ENCODE results near the gene ENPP6. TPM values are rescaled to one million over a fixed set of nuclear protein-coding genes. Genes with fewer than 3 reads are reported as not detected.
A peak's percentile ranks its signal among the peaks of the same experiment; 100 is the strongest.

Gene ENPP6
- total RNA-seq, result not detected in 2 replicates
- total RNA-seq (2013), result 0.40 TPM
- 0.01 and 0.23 TPM in 2 replicates for polyA plus RNA-seq
- not detected in 2 replicates for polyA minus RNA-seq

DNA sequence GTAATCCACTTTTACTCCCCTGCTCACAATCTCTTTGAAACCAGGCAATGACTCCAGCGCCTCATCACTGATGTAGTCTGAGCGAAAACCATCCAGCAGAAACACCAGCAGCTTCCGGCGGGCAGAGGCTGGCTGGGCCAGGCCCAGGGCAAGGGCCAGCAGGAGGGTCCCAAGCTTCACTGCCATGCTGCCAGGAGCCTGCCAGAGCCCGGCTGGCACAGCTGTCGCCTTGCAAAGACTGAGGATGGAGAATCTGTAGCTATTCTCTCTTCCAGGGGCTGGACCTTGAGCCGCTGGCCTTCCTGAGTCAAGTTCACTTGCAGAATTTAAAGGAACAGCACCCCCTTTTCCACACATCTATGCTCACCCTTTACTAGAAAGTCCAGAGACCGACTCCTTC is at the start of gene ENPP6:
Gene ENPP6 (minus strand): TSS at position 240 of the 400 bp plus-strand sequence. CDS start 54 bp downstream, at position 186.
- Mint-ChIP-seq H3K4me3 (no peak within 1 kb of the TSS), H3K27ac (no peak within 1 kb of the TSS), H3K27me3 (peaks cover 40% of the 10 kb centered on the region), H3K9me3 (ENCODE audit: insufficient read depth) (no peaks in the 10 kb centered on the region), H3K4me1 (no peaks in the 10 kb centered on the region)
- Histone ChIP-seq H3K79me2 (ENCODE audit: control insufficient read depth, insufficient read depth, low read length) (no peaks in the 10 kb centered on the region), H2AFZ (ENCODE audit: insufficient read depth, low read depth, low read length, poor library complexity, severe bottlenecking) (no peak within 1 kb of the TSS), H3K27ac (ENCODE audit: low read length in 2 of 2) (no peak within 1 kb of the TSS), H3K9me3 (ENCODE audit: control extremely low read depth in 1 of 3, control insufficient read depth in 2 of 3, insufficient read depth in 1 of 3, low read length in 2 of 3) (peaks cover 0 to 2% (median 0%) of the 10 kb centered on the region in 3 donors), H3K4me1 (ENCODE audit: control insufficient read depth in 2 of 2, insufficient read depth in 2 of 2, low read length in 2 of 2) (no peaks in the 10 kb centered on the region), H4K20me1 (ENCODE audit: control insufficient read depth, insufficient read depth, low read length, poor library complexity, severe bottlenecking) (no peaks in the 10 kb centered on the region), H3K36me3 (replicated peaks in 1 of 2; ENCODE audit: control extremely low read depth in 1 of 2, control insufficient read depth in 1 of 2, extremely low read depth in 1 of 2, insufficient read depth in 2 of 2, low read length in 1 of 2) (no peaks in the 10 kb centered on the region), H3K9ac (ENCODE audit: low read length) (no peak within 1 kb of the TSS), H3K27me3 (replicated peaks in 1 of 4; ENCODE audit: control extremely low read depth in 1 of 4, control insufficient read depth in 3 of 4, insufficient read depth in 4 of 4, low read length in 3 of 4) (peaks cover 0 to 18% (median 7%) of the 10 kb centered on the region in 4 experiments), H3K4me2 (replicated peaks; ENCODE audit: low read depth, low read length, poor library complexity, severe bottlenecking) (no peak within 1 kb of the TSS), H3K4me3 (ENCODE audit: control extremely low read depth in 1 of 5, extremely low read depth in 1 of 5, insufficient read depth in 1 of 5, low read depth in 2 of 5, low read length in 4 of 5) (no peak within 1 kb of the TSS)
- ChIA-PET POLR2A (no interaction called here), CTCF (no interaction called here)
- no peak for DNase-seq
- TF ChIP-seq, protein P1, sequence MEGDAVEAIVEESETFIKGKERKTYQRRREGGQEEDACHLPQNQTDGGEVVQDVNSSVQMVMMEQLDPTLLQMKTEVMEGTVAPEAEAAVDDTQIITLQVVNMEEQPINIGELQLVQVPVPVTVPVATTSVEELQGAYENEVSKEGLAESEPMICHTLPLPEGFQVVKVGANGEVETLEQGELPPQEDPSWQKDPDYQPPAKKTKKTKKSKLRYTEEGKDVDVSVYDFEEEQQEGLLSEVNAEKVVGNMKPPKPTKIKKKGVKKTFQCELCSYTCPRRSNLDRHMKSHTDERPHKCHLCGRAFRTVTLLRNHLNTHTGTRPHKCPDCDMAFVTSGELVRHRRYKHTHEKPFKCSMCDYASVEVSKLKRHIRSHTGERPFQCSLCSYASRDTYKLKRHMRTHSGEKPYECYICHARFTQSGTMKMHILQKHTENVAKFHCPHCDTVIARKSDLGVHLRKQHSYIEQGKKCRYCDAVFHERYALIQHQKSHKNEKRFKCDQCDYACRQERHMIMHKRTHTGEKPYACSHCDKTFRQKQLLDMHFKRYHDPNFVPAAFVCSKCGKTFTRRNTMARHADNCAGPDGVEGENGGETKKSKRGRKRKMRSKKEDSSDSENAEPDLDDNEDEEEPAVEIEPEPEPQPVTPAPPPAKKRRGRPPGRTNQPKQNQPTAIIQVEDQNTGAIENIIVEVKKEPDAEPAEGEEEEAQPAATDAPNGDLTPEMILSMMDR (IDR thresholded peaks at IDR 0.05), result no peak
- no peak for TF ChIP-seq EZH2 (IDR thresholded peaks at IDR 0.05; ENCODE audit: borderline replicate concordance, insufficient read depth, low read depth, low read length, poor library complexity, severe bottlenecking)
- 83% methylated on average over 8 of the region's 8 CpGs for WGBS (ENCODE audit: insufficient coverage)
- no peak for ATAC-seq (ENCODE audit: low read depth)
- intact Hi-C loops (cut with micrococcal nuclease), result no loop called here

GRCh38 chr4:184267206-184267608 is 49.5 kb upstream of the ENPP6 start:
- Mint-ChIP-seq H3K27ac (peak overlapping the region; percentile 97), H3K4me3 (peak overlapping the region; percentile 93), H3K9me3 (ENCODE audit: insufficient read depth) (no peaks in the 10 kb centered on the region), H3K27me3 (no peaks in the 10 kb centered on the region), H3K4me1 (peaks cover 58% of the 10 kb centered on the region)
- peak overlapping the region; percentile 81 for H2AFZ ChIP-seq (ENCODE audit: insufficient read depth, low read depth, low read length, poor library complexity, severe bottlenecking)
- H3K4me2 ChIP-seq (replicated peaks; ENCODE audit: low read depth, low read length, poor library complexity, severe bottlenecking), result peak overlapping the region; percentile 67
- H3K4me1 ChIP-seq (ENCODE audit: control insufficient read depth in 2 of 2, insufficient read depth in 2 of 2, low read length in 2 of 2), result peaks cover 32 to 46% of the 10 kb centered on the region in 2 donors
- intact Hi-C loops (cut with micrococcal nuclease), result loop anchor here (5.0 to 10.0 kb wide), 4 partner anchors 80 to 1128 kb away; partner anchors contain the start of genes ACSL1, ANKRD37 and LRP2BP
- no peaks in the 10 kb centered on the region for H3K36me3 ChIP-seq (replicated peaks in 1 of 2; ENCODE audit: control extremely low read depth in 1 of 2, control insufficient read depth in 1 of 2, extremely low read depth in 1 of 2, insufficient read depth in 2 of 2, low read length in 1 of 2)
- WGBS (ENCODE audit: insufficient coverage), result no CpG with 5 or more reads among the region's 1 CpG
- no peak overlapping the region for H3K9ac ChIP-seq (ENCODE audit: low read length)
- H3K9me3 ChIP-seq (ENCODE audit: control extremely low read depth in 1 of 3, control insufficient read depth in 2 of 3, insufficient read depth in 1 of 3, low read length in 2 of 3), result peaks cover 0 to 6% (median 4%) of the 10 kb centered on the region in 3 donors
- H3K79me2 ChIP-seq (ENCODE audit: control insufficient read depth, insufficient read depth, low read length), result no peaks in the 10 kb centered on the region
- ChIA-PET POLR2A (interaction anchor here (0.6 to 2.6 kb wide), 5 partner anchors 16 to 208 kb away, joined by 3 to 8 read pairs (median 5); partner anchors contain the start of gene IRF2), CTCF (interaction anchor here (0.8 to 9.0 kb wide), 9 partner anchors 15 to 273 kb away, joined by 3 to 137 read pairs (median 8); no protein-coding TSS in a partner anchor)
- ATAC-seq (ENCODE audit: low read depth), result no peak
- peak overlapping the region in 2 of 5 experiments; percentile 44 to 63 for H3K4me3 ChIP-seq (ENCODE audit: control extremely low read depth in 1 of 5, extremely low read depth in 1 of 5, insufficient read depth in 1 of 5, low read depth in 2 of 5, low read length in 4 of 5)
- DNase-seq, result peak; percentile 43
- H3K27me3 ChIP-seq (replicated peaks in 1 of 4; ENCODE audit: control extremely low read depth in 1 of 4, control insufficient read depth in 3 of 4, insufficient read depth in 4 of 4, low read length in 3 of 4), result no peaks in the 10 kb centered on the region
- H4K20me1 ChIP-seq (ENCODE audit: control insufficient read depth, insufficient read depth, low read length, poor library complexity, severe bottlenecking), result no peaks in the 10 kb centered on the region
- peak overlapping the region; percentile 86 to 88 for H3K27ac ChIP-seq (ENCODE audit: low read length in 2 of 2)
- TF ChIP-seq, protein P1 (IDR thresholded peaks at IDR 0.05), result no peak
- TF ChIP-seq EZH2 (IDR thresholded peaks at IDR 0.05; ENCODE audit: borderline replicate concordance, insufficient read depth, low read depth, low read length, poor library complexity, severe bottlenecking), result no peak
